Left lung (tissue), 10 donors: ENCODE data around the gene NAB1. TPM values are rescaled to one million over a fixed set of nuclear protein-coding genes. Genes with fewer than 3 reads are reported as not detected.
A peak's percentile ranks its signal among the peaks of the same experiment; 100 is the strongest.

Experiments used
- ATAC-seq: fragments of 200-7000 bp; cut with Tn5 transposase; one replicate; pipeline ENCODE4 v1.9.1; 2020; ENCODE audit warnings: moderate library complexity
- DNase-seq, 4 donors: peaks; one replicate each; pipeline ENCODE4 v3.0.0-alpha.2; 2013 to 2020
- H3K27ac ChIP-seq, 2 donors: fragments of 200-600 bp; sonication (generic) in 1 of 2; one replicate each; pipeline versions ENCODE4 v1.5.0 to v1.8.0; 2020 to 2021
- H3K27me3 ChIP-seq, 2 donors: fragments of 200-600 bp; sonication (generic) in 1 of 2; one replicate each; pipeline versions ENCODE4 v1.5.0 to v1.8.0; 2020 to 2021
- H3K36me3 ChIP-seq, 2 donors: fragments of 200-600 bp; sonication (generic) in 1 of 2; one replicate each; pipeline versions ENCODE4 v1.5.0 to v1.8.0; 2020 to 2021
- H3K4me1 ChIP-seq, 2 donors: fragments of 200-600 bp; one replicate each; pipeline ENCODE4 v1.8.0; 2021
- H3K4me3 ChIP-seq, 2 donors: fragments of 200-600 bp; sonication (generic) in 1 of 2; one replicate each; pipeline versions ENCODE4 v1.5.0 to v1.8.0; 2020 to 2021; ENCODE audit warnings: mild to moderate bottlenecking in 1 of 2
- H3K9me3 ChIP-seq, 2 donors: fragments of 200-600 bp; sonication (generic) in 1 of 2; one replicate each; pipeline versions ENCODE4 v1.5.0 to v1.8.0; 2020 to 2021
- intact Hi-C, 2 donors: fragments of 100-400 bp; cut with DNase I; formaldehyde crosslinking; loops; one replicate each; pipeline versions ENCODE4 v1.11.2 to v1.14.2; 2022
- polyA plus RNA-seq, 6 donors: library from polyadenylated mRNA; unstranded; fragments of 120-200 nt; gene quantifications; one replicate each; pipeline ENCODE4 v1.2.1, GENCODE V29; 2013; ENCODE audit not compliant: insufficient read length in 6 of 6
- total RNA-seq, 2 donors: library from RNA; stranded (reverse); fragmentation: NEBNext Ultra II Directional; extraction: Animal tissue kit (Norgen Biotek cat#: 25700); gene quantifications; one replicate each; pipeline ENCODE4 v1.2.1, GENCODE V29; 2021
- TF ChIP-seq, protein P1 (sequence below), 2 donors: fragments of 200-600 bp; sonication (generic) in 1 of 2; IDR thresholded peaks; one replicate each; pipeline versions ENCODE4 v1.5.0 to v1.8.0; 2021; ENCODE audit warnings: antibody characterized with exemption in 2 of 2
- donor health status: DM: no; HTN: yes; CAD: no.
- donor health status: DM: no; HTN: no; CAD: no.

The NAB1 gene
- total and polyA plus RNA-seq, 8 donors = 28.4 to 85.3 (median 75.3) TPM

DNA sequence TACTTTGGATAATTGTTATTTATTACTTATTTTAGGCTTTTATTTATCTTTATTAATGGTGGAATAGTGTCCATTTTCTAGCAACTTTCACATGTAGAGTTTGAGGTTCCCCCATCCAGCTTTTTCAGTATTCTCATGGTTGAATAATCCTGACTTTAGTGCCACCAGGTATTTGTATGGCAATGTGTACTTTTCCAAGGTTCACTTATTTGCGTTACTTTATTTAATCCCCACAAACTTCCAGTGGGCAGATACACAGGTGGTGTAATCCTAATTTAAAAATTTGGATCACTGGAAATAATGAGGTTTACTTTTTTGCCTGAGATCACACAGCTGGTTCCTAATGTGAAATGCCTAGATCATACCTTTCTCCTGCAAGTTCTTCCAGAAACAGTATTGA lies 30.5 kb downstream of the NAB1 start:
- peaks cover 0 to 8% of the 10 kb centered on the region in 2 donors for H3K4me1 ChIP-seq
- intact Hi-C loops = no loop called here
- ATAC-seq = no peak
- no peak overlapping the region for H3K27ac ChIP-seq
- TF ChIP-seq, protein P1, sequence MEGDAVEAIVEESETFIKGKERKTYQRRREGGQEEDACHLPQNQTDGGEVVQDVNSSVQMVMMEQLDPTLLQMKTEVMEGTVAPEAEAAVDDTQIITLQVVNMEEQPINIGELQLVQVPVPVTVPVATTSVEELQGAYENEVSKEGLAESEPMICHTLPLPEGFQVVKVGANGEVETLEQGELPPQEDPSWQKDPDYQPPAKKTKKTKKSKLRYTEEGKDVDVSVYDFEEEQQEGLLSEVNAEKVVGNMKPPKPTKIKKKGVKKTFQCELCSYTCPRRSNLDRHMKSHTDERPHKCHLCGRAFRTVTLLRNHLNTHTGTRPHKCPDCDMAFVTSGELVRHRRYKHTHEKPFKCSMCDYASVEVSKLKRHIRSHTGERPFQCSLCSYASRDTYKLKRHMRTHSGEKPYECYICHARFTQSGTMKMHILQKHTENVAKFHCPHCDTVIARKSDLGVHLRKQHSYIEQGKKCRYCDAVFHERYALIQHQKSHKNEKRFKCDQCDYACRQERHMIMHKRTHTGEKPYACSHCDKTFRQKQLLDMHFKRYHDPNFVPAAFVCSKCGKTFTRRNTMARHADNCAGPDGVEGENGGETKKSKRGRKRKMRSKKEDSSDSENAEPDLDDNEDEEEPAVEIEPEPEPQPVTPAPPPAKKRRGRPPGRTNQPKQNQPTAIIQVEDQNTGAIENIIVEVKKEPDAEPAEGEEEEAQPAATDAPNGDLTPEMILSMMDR (IDR thresholded peaks at IDR 0.05) = no peak
- no peaks in the 10 kb centered on the region for H3K27me3 ChIP-seq
- H3K36me3 ChIP-seq = peaks cover 0 to 3% of the 10 kb centered on the region in 2 donors
- no peaks in the 10 kb centered on the region for H3K9me3 ChIP-seq
- H3K4me3 ChIP-seq = no peak overlapping the region
- DNase-seq = no peak

DNA sequence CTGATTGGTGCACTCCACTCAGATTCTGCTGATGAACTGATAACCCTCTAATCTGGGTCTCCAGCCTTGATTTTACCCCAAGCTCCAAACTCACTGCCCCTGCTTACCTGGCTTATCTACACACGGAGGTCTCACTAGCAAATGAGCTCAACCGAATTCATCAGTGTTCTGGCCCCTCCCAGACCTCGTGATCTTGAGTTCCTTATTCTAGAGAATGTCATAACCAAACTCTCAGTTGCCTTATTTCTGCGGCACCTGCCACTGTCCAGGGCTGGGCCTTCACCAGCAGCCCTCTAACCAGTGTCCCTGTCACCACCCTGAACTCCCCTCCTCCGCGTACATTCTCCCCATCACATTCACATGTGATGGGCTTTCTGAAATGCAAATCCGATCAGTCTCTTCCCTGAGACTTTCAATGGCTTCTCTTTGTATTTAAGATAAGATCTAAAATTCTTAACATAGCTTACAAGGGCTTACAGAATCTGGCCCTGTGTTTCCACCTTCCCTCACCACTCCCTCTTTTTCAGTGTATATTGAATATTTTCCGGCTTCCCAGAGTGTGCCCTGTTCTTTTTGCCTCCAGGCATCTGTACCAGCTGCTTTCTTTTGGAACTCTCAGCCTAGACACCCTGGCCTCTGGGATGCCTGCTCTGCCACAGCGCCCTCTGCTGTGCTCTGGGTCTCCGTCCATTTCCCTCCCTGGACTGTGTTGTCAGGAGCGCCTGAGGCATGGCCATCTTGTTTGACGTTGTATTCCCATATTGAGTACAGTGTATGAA lies 31.1 kb downstream of the NAB1 start:
- TF ChIP-seq, protein P1 (IDR thresholded peaks at IDR 0.05) = peak; percentile 50 to 57
- H3K9me3 ChIP-seq = no peaks in the 10 kb centered on the region
- ATAC-seq (peak; percentile 84), DNase-seq (peak in 2 of 4 donors; percentile 47 to 79)
- H3K4me1 ChIP-seq = peaks cover 0 to 8% of the 10 kb centered on the region in 2 donors
- no peaks in the 10 kb centered on the region for H3K27me3 ChIP-seq
- H3K4me3 ChIP-seq = no peak overlapping the region
- H3K36me3 ChIP-seq = no peaks in the 10 kb centered on the region
- intact Hi-C loops = no loop called here
- no peak overlapping the region for H3K27ac ChIP-seq

DNA sequence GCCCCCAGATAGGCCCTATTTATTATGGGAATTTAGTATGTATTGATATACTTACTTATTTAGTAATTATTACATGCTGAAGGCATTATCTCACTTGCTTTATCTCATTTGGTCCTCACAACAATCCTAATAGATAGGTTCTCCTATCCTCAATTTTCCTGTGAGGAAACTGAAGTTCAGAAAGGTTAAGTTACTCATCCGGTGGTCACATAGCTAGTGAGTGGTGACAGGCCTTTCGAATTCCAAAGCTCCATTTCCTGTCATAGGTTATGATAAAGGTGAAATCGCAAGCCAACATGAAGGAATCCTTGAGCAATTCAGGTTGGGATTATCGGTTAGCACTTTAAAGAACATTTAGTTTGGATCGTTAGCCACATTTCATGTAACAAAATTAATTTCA lies 33.3 kb downstream of the NAB1 start:
- no peak overlapping the region for H3K27ac ChIP-seq
- ATAC-seq (no peak), DNase-seq (no peak)
- intact Hi-C loops = no loop called here
- TF ChIP-seq, protein P1 (IDR thresholded peaks at IDR 0.05) = no peak
- H3K27me3 ChIP-seq = no peaks in the 10 kb centered on the region
- H3K4me3 ChIP-seq = no peak overlapping the region
- peaks cover 0 to 19% of the 10 kb centered on the region in 2 donors for H3K36me3 ChIP-seq
- no peaks in the 10 kb centered on the region for H3K9me3 ChIP-seq
- peaks cover 0 to 8% of the 10 kb centered on the region in 2 donors for H3K4me1 ChIP-seq

DNA sequence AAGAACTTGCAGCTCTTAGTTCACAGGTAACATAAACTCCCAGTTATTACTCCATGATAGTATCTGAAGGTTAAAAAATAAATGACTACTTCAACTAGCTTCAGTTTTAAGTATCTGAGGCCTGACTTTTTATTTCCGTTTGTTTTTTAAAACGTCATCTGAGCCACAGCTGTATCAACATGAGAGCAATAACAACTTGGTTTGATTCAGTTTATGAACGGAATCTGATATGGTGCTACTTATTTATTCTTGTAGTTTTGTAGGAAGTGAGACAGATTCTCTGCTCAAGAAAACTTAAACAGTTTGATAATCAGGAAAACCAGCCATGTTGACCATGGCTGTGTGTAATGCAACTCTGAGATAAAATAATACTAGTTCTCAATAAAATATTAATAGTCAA lies 34.9 kb downstream of the NAB1 start:
- ATAC-seq = no peak
- TF ChIP-seq, protein P1 (IDR thresholded peaks at IDR 0.05) = no peak
- no peaks in the 10 kb centered on the region for H3K9me3 ChIP-seq
- no peak for DNase-seq
- no peak overlapping the region for H3K27ac ChIP-seq
- no peaks in the 10 kb centered on the region for H3K27me3 ChIP-seq
- H3K36me3 ChIP-seq = peaks cover 0 to 36% of the 10 kb centered on the region in 2 donors
- intact Hi-C loops = no loop called here
- peaks cover 0 to 8% of the 10 kb centered on the region in 2 donors for H3K4me1 ChIP-seq
- H3K4me3 ChIP-seq = no peak overlapping the region

DNA sequence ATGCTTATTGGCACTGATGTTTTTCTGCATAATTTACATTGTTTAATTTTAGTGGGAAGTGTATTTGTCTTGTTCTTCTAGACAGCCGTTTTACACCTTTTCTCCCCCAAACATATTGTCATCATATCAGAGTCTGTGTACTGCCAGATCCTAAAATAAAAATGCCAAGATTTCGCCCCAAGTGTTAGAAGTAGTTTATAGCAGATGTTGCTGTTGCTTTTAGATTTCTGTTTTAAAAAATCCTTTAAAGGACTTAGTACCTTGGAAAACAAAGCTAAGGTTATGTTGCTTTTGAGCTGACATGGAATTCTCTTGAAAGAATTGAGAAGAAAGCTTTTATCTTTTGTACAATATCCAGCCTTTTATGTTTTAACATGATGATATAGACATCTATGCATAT lies 36.0 kb downstream of the NAB1 start:
- TF ChIP-seq, protein P1 (IDR thresholded peaks at IDR 0.05) = no peak
- ATAC-seq (no peak), DNase-seq (no peak)
- H3K4me1 ChIP-seq = peaks cover 0 to 2% of the 10 kb centered on the region in 2 donors
- H3K4me3 ChIP-seq = no peak overlapping the region
- H3K27ac ChIP-seq = no peak overlapping the region
- H3K36me3 ChIP-seq = peaks cover 0 to 45% of the 10 kb centered on the region in 2 donors
- H3K27me3 ChIP-seq = no peaks in the 10 kb centered on the region
- no peaks in the 10 kb centered on the region for H3K9me3 ChIP-seq
- intact Hi-C loops = no loop called here
